Ovary (tissue), 10 donors: ENCODE data around the gene TJP1. TPM values are rescaled to one million over a fixed set of nuclear protein-coding genes. Genes with fewer than 3 reads are reported as not detected.

Experiments used
- DNase-seq, 5 donors: peaks; one replicate each; pipeline ENCODE4 v3.0.0-alpha.2; 2019 to 2020
- H3K27ac ChIP-seq, 2 donors: fragments of 200-600 bp; one replicate each; pipeline versions ENCODE4 v1.5.1 to v1.8.0; 2019 to 2022
- H3K27me3 ChIP-seq: fragments of 200-600 bp; one replicate; pipeline ENCODE4 v1.8.0; 2022
- H3K36me3 ChIP-seq: fragments of 200-600 bp; sonication (generic); one replicate; pipeline ENCODE4 v1.5.1; 2019
- H3K4me1 ChIP-seq: one replicate; pipeline ENCODE4 v1.8.1; 2013; ENCODE audit warnings: mild to moderate bottlenecking, moderate library complexity; ENCODE audit not compliant: insufficient read depth
- H3K4me3 ChIP-seq: fragments of 200-600 bp; sonication (generic); one replicate; pipeline ENCODE4 v1.5.1; 2017
- H3K9me3 ChIP-seq, 2 donors: fragments of 200-600 bp in 1 of 2; sonication (generic) in 1 of 2; one replicate each; pipeline versions ENCODE4 v1.5.1 to v1.8.1; 2013 to 2019; ENCODE audit warnings: mild to moderate bottlenecking in 1 of 2, moderate library complexity in 1 of 2
- EP300 ChIP-seq: sonication (generic); formaldehyde crosslinking; IDR thresholded peaks from one replicate; pipeline ENCODE4 v1.6.1; 2017; ENCODE audit warnings: antibody characterized with exemption
- POLR2A ChIP-seq: fragments of 450-650 bp; IDR thresholded peaks from one replicate; pipeline ENCODE4 v1.6.1; 2017; ENCODE audit warnings: antibody characterized with exemption, mild to moderate bottlenecking, moderate library complexity
- WGBS, 3 donors: extraction: QIAGEN DNeasy Blood & Tissue Kit in 1 of 3; methylation state at CpG; one replicate each; pipeline versions ENCODE4 v1.1.5 to v1.1.7; 2013 to 2017; 5-methylcytosine and 5-hydroxymethylcytosine counted together
- intact Hi-C, 4 donors: fragments of 100-400 bp; cut with DNase I; formaldehyde crosslinking; loops; one replicate each; pipeline versions ENCODE4 v1.11.0 to v1.15.1; 2022 to 2023
- long read RNA-seq, 3 donors: library from polyadenylated mRNA in 2 of 3; unstranded in 2 of 3; transcript quantifications; one replicate each; pipeline ENCODE4 v2.0.0 and lab custom pipeline, GENCODE V29; 2021 to 2026
- polyA plus RNA-seq, 2 donors: library from polyadenylated mRNA; stranded (reverse); fragments of 200-250 nt in 1 of 2; fragments of 350-450 nt in 1 of 2; fragmentation: Illumina TruSeq in 1 of 2; extraction: RNeasy Lipid Tissue Mini Kit (QIAGEN cat#74804) in 1 of 2; gene quantifications; one replicate each; pipeline ENCODE4 v1.2.3, GENCODE V29; 2013 to 2014
- total RNA-seq, 7 donors: library from RNA; depleted of rRNA in 2 of 7; stranded (reverse); fragments of >200 nt in 2 of 7; fragmentation: NEBNext Ultra II Directional in 3 of 7; extraction: Animal tissue kit (Norgen Biotek cat#: 25700) in 3 of 7; gene quantifications; one replicate each; pipeline versions ENCODE4 v1.1.0 to v1.2.4, GENCODE V29; 2016 to 2023
- TF ChIP-seq, protein P1 (sequence below), 3 donors: fragments of 450-650 bp in 2 of 3; fragments of 200-600 bp in 1 of 3; IDR thresholded peaks; one replicate each; pipeline versions ENCODE4 v1.5.1 to v1.8.0; 2016 to 2022; ENCODE audit warnings: antibody characterized with exemption in 3 of 3, mild to moderate bottlenecking in 1 of 3
- donor health status: DM: no; HTN: no; CAD: no; lungs with moderate emphysema.
- donor health status: DM: no; HTN: no; CAD: no.
- donor health status: Bipolar disorder and iron deficiency.
- donor health status: DM: yes; HTN: yes; CAD: no.
- donor health status: DM: no; HTN: no; CAD: no.
- donor health status: DM: yes; HTN: yes; CAD: no.

The TJP1 gene
- total RNA-seq, result 100 to 1,000 TPM in 2 of 7 donors, 10 to 100 TPM in 5; 60.7 to 150 (median 81.0) TPM
- polyA plus RNA-seq, result 10 to 100 TPM; 25.3 to 67.9 TPM
- long read RNA-seq, donor 1, transcript TJP1-203 (4 exons, 1,032 nt), result major isoform, 7 of 63 reads
- long read RNA-seq, donor 1, partial matches to known transcripts, result 46 of 63 reads
- long read RNA-seq, donor 1, other reads (novel, unspliced or antisense), result 10 of 63 reads
- long read RNA-seq, donor 2, full-length matches to known transcripts, result 3 of 24 reads
- long read RNA-seq, donor 2, partial matches to known transcripts, result 21 of 24 reads
- long read RNA-seq, donor 2, other reads (novel, unspliced or antisense), result 0 of 24 reads
- long read RNA-seq, donor 3, full-length matches to known transcripts, result 2 of 40 reads
- long read RNA-seq, donor 3, partial matches to known transcripts, result 31 of 40 reads
- long read RNA-seq, donor 3, other reads (novel, unspliced or antisense), result 7 of 40 reads

DNA sequence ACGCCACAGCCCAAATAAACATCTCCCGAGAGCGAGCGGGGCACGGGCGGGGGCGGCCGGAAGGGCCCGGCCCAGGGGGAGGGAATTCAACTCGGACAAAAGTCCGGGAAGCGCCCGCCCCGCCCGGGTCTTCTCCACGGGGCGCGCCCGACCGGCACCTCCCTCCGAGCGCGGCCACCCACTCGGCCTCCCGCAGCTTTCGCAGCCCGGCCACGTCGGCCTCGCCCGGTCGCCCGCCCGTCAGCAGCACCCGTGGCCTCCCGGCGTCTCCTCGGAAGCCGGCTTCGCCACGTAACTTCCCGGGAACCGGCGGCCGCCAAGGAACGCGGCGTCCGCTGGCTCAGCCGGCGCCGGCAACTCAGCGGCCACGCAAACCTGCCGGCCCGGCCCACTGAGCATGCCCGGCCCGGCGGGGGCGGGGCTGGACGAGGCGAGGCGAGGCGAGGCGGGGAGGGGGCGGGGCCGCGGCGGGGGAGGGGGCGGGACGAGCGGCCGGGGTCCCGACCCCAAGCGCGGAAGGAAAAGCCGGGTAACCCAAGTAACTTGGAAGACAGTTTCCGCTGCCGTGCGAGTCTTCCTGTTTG is at the start of gene TJP1:
TJP1 (minus strand) TSS at position 369 of the 584 bp plus-strand sequence. CDS start 440 bp downstream, outside the sequence.
- peak within 1 kb of the TSS; percentile 90 to 92 for H3K27ac ChIP-seq
- WGBS, 3 donors, result 0 to 1% (median 1%) methylated on average over 17 to 80 of the region's 80 CpGs
- intact Hi-C loops, result loop anchor here in 1 of 4 donors (5.0 kb wide), 2 partner anchors 50 to 90 kb away; no protein-coding TSS in a partner anchor

GRCh38 chr15:29871401-29871800 is 49.1 kb upstream of the TJP1 start:
- intact Hi-C loops, result loop anchor here in 1 of 4 donors (5.0 kb wide), 1 partner anchor 49 kb away; the partner anchor contains the start of gene TJP1
- H3K27me3 ChIP-seq, result no peaks in the 10 kb centered on the region
- peak; percentile 38 to 82 (median 66) for DNase-seq
- no peak overlapping the region for H3K4me3 ChIP-seq
- TF ChIP-seq EP300 (no peak), POLR2A (no peak)
- TF ChIP-seq, protein P1, sequence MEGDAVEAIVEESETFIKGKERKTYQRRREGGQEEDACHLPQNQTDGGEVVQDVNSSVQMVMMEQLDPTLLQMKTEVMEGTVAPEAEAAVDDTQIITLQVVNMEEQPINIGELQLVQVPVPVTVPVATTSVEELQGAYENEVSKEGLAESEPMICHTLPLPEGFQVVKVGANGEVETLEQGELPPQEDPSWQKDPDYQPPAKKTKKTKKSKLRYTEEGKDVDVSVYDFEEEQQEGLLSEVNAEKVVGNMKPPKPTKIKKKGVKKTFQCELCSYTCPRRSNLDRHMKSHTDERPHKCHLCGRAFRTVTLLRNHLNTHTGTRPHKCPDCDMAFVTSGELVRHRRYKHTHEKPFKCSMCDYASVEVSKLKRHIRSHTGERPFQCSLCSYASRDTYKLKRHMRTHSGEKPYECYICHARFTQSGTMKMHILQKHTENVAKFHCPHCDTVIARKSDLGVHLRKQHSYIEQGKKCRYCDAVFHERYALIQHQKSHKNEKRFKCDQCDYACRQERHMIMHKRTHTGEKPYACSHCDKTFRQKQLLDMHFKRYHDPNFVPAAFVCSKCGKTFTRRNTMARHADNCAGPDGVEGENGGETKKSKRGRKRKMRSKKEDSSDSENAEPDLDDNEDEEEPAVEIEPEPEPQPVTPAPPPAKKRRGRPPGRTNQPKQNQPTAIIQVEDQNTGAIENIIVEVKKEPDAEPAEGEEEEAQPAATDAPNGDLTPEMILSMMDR (IDR thresholded peaks at IDR 0.05), result no peak
- no peaks in the 10 kb centered on the region for H3K9me3 ChIP-seq
- H3K36me3 ChIP-seq, result no peaks in the 10 kb centered on the region
- WGBS, 3 donors, result 29 to 37% (median 30%) methylated on average over 19 of the region's 19 CpGs
- peaks cover 5% of the 10 kb centered on the region for H3K4me1 ChIP-seq
- peak overlapping the region in 1 of 2 donors; percentile 18 for H3K27ac ChIP-seq

More for the DNA sequence above, at the start of gene TJP1:
- Histone ChIP-seq H3K4me1 (peaks cover 5% of the 10 kb centered on the region), H3K27me3 (no peaks in the 10 kb centered on the region), H3K36me3 (no peaks in the 10 kb centered on the region), H3K4me3 (peak within 1 kb of the TSS; percentile 95), H3K9me3 (no peaks in the 10 kb centered on the region)
- TF ChIP-seq POLR2A, result peak; percentile 81
- TF ChIP-seq EP300, result no peak
- peak; percentile 78 to 89 (median 83) for DNase-seq

GRCh38 chr15:29870495-29871151 is 48.4 kb upstream of the TJP1 start:
- Histone ChIP-seq H3K36me3 (no peaks in the 10 kb centered on the region), H3K27ac (peak overlapping the region in 1 of 2 donors; percentile 18), H3K9me3 (no peaks in the 10 kb centered on the region), H3K4me1 (peaks cover 5% of the 10 kb centered on the region), H3K4me3 (peak overlapping the region; percentile 1), H3K27me3 (no peaks in the 10 kb centered on the region)
- DNase-seq, result peak; percentile 56 to 83 (median 64)
- intact Hi-C loops, result loop anchor here in 1 of 4 donors (5.0 kb wide), 1 partner anchor 48 kb away; the partner anchor contains the start of gene TJP1
- TF ChIP-seq, protein P1 (IDR thresholded peaks at IDR 0.05), result no peak
- TF ChIP-seq POLR2A (no peak), EP300 (no peak)
- 1 to 4% (median 3%) methylated on average over 11 of the region's 11 CpGs for WGBS, 3 donors

- no peaks in the 10 kb centered on the region for H3K36me3 ChIP-seq
- H3K4me1 ChIP-seq, result peaks cover 10% of the 10 kb centered on the region
- 49 to 59% (median 56%) methylated on average over 3 of the region's 3 CpGs for WGBS, 3 donors
- no peak overlapping the region for H3K4me3 ChIP-seq
- intact Hi-C loops, result no loop called here
- DNase-seq, result no peak
- H3K27ac ChIP-seq, result no peak overlapping the region
- TF ChIP-seq, protein P1 (IDR thresholded peaks at IDR 0.05), result no peak
- TF ChIP-seq EP300, result no peak
- no peak for TF ChIP-seq POLR2A
- no peaks in the 10 kb centered on the region for H3K27me3 ChIP-seq
- H3K9me3 ChIP-seq, result no peaks in the 10 kb centered on the region
Observed at GRCh38 chr15:29867241-29868000, 45.2 kb upstream of the TJP1 start.
